HepG2 (cell line): ENCODE measurements around the gene SEMA4B. TPM values are rescaled to one million over a fixed set of nuclear protein-coding genes. Genes with fewer than 3 reads are reported as not detected.

Source experiments
- MBNL3 ChIP-seq: fragments of 250-450 bp; sonication (Bioruptor Pico); conservative IDR thresholded peaks from 2 replicates; pipeline ENCODE4 v1.8.0; 2022; ENCODE audit warnings: mild to moderate bottlenecking, inconsistent platforms
- RFXANK ChIP-seq: IDR thresholded peaks from 2 replicates; pipeline ENCODE4 v1.6.1; 2016
- RNF2 ChIP-seq: fragments of 450-650 bp; conservative IDR thresholded peaks from 2 replicates; pipeline ENCODE4 v1.6.1; 2016; ENCODE audit warnings: low read depth
- SETDB1 ChIP-seq: sonication (generic); formaldehyde crosslinking; IDR thresholded peaks from 2 replicates; pipeline ENCODE4 v1.5.1; 2020; ENCODE audit warnings: missing genetic modification reagents, mild to moderate bottlenecking, borderline replicate concordance
- STAT5B ChIP-seq: sonication (generic); formaldehyde crosslinking; IDR thresholded peaks from 2 replicates; pipeline ENCODE4 v1.4.0; 2020; ENCODE audit warnings: missing genetic modification reagents
- TCF7L2 ChIP-seq: IDR thresholded peaks from 2 replicates; pipeline ENCODE4 v1.6.1; 2011; ENCODE audit warnings: mild to moderate bottlenecking, low read depth, low read length, moderate library complexity
- ZNF333 ChIP-seq: sonication (generic); formaldehyde crosslinking; IDR thresholded peaks from 2 replicates; pipeline ENCODE4 v1.4.0; 2020; ENCODE audit warnings: mild to moderate bottlenecking, missing genetic modification reagents, borderline replicate concordance
- ZNF7 ChIP-seq: IDR thresholded peaks from 2 replicates; pipeline ENCODE4 v1.6.1; 2016; ENCODE audit warnings: missing biosample characterization, missing genetic modification reagents
- ZNF713 ChIP-seq: sonication (generic); formaldehyde crosslinking; IDR thresholded peaks from 2 replicates; pipeline ENCODE4 v1.4.0; 2020; ENCODE audit warnings: mild to moderate bottlenecking, missing genetic modification reagents
- polyA plus RNA-seq, 8 experiments: library from polyadenylated mRNA; depleted of rRNA in 3 of 8; stranded (reverse) in 7 of 8; unstranded in 1 of 8; fragments of >200 nt; fragmentation: Illumina TruSeq in 4 of 8; extraction: Trizol in 4 of 8; gene quantifications; 2 replicates each; pipeline versions ENCODE4 v1.2.1 to v1.2.3, GENCODE V29; 2011 to 2016; ENCODE audit warnings: low read depth in 4 of 8, missing spikeins in 1 of 8, mixed read lengths in 1 of 8; ENCODE audit not compliant: insufficient read depth in 1 of 8
- total RNA-seq, 5 experiments: library from RNA; depleted of rRNA; stranded (reverse); fragments of >200 nt; fragmentation: Illumina TruSeq; extraction: Trizol; gene quantifications; 2 replicates each; pipeline ENCODE4 v1.2.3, GENCODE V29; 2016; ENCODE audit warnings: low read depth in 1 of 5
- TF ChIP-seq, protein P1 (sequence below): sonication (generic); formaldehyde crosslinking; IDR thresholded peaks from 2 replicates; pipeline ENCODE4 v1.4.0; 2020; ENCODE audit warnings: missing genetic modification reagents
- TF ChIP-seq, protein P2 (sequence below): fragments of 450-650 bp; IDR thresholded peaks from 2 replicates; pipeline ENCODE4 v1.6.1; 2017
- TF ChIP-seq, protein P3 (sequence below): IDR thresholded peaks from 2 replicates; pipeline ENCODE4 v1.6.1; 2016; ENCODE audit warnings: low read depth
- TF ChIP-seq, protein P4 (sequence below): sonication (generic); formaldehyde crosslinking; IDR thresholded peaks from 2 replicates; pipeline ENCODE4 v1.4.0; 2020; ENCODE audit warnings: mild to moderate bottlenecking, low read depth, missing genetic modification reagents
- TF ChIP-seq, protein P5 (sequence below): sonication (generic); formaldehyde crosslinking; IDR thresholded peaks from 2 replicates; pipeline ENCODE4 v1.4.0; 2020; ENCODE audit warnings: missing genetic modification reagents, mild to moderate bottlenecking, borderline replicate concordance
- TF ChIP-seq, protein P6 (sequence below): sonication (generic); formaldehyde crosslinking; IDR thresholded peaks from 2 replicates; pipeline ENCODE4 v1.4.0; 2020; ENCODE audit warnings: missing genetic modification reagents, borderline replicate concordance
- TF ChIP-seq, protein P7 (sequence below): sonication (generic); formaldehyde crosslinking; IDR thresholded peaks from 2 replicates; pipeline ENCODE4 v1.5.0; 2020; ENCODE audit warnings: mild to moderate bottlenecking, low read depth, missing genetic modification reagents, borderline replicate concordance

The SEMA4B gene
- total and polyA plus RNA-seq, 2 of the 13 experiments (the other 11 are each of a cell fraction or from before 2014, with no cell fraction given) = 2.1 to 17.0 TPM

DNA sequence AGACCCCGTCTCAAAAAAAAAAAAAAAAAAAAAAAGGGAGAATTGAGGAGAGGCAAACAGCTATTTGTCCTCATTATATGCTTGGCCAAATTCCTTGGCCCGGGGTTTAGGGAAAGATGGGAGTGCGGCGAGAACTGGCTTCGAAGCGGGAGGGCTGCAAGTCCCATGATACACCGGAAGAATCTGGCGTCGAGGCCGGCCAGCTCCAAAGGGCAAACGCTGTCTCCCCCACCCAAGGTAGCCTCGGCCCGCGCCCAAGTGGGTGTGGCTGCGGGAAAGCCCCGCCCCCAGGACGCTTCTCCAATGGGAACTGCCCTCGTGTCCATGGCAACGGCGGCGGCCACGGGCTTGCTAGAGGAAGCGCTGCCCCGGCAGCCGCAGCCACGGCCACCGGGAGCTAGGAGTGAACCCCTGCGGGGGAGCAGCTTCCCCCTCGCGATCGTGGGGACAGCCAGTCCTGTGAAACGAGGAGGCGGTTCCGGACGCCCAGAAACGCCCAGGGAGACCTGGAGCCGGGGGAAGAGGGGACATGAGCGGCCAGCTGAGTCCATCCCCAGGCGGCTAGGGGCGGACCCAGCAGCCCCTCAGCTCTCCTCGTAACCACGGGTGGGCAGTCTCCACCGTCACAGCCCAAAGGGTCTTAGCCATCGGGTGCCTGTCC lies 48.2 kb downstream of the SEMA4B start, which contains the start of gene TTLL13 (continued):
- TF ChIP-seq, protein P1, sequence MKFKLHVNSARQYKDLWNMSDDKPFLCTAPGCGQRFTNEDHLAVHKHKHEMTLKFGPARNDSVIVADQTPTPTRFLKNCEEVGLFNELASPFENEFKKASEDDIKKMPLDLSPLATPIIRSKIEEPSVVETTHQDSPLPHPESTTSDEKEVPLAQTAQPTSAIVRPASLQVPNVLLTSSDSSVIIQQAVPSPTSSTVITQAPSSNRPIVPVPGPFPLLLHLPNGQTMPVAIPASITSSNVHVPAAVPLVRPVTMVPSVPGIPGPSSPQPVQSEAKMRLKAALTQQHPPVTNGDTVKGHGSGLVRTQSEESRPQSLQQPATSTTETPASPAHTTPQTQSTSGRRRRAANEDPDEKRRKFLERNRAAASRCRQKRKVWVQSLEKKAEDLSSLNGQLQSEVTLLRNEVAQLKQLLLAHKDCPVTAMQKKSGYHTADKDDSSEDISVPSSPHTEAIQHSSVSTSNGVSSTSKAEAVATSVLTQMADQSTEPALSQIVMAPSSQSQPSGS = 0 out of 2 replicates have a peak, but pooled peaks have one; percentile 14
- TF ChIP-seq SETDB1 (CRISPR knock-in tag) = no peak
- TF ChIP-seq, protein P2, sequence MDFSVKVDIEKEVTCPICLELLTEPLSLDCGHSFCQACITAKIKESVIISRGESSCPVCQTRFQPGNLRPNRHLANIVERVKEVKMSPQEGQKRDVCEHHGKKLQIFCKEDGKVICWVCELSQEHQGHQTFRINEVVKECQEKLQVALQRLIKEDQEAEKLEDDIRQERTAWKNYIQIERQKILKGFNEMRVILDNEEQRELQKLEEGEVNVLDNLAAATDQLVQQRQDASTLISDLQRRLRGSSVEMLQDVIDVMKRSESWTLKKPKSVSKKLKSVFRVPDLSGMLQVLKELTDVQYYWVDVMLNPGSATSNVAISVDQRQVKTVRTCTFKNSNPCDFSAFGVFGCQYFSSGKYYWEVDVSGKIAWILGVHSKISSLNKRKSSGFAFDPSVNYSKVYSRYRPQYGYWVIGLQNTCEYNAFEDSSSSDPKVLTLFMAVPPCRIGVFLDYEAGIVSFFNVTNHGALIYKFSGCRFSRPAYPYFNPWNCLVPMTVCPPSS = no peak
- peak; percentile 26; the same call in 1 of the 2 replicates for TF ChIP-seq RFXANK (CRISPR knock-in tag)
- no peak for TF ChIP-seq TCF7L2
- TF ChIP-seq, protein P3, sequence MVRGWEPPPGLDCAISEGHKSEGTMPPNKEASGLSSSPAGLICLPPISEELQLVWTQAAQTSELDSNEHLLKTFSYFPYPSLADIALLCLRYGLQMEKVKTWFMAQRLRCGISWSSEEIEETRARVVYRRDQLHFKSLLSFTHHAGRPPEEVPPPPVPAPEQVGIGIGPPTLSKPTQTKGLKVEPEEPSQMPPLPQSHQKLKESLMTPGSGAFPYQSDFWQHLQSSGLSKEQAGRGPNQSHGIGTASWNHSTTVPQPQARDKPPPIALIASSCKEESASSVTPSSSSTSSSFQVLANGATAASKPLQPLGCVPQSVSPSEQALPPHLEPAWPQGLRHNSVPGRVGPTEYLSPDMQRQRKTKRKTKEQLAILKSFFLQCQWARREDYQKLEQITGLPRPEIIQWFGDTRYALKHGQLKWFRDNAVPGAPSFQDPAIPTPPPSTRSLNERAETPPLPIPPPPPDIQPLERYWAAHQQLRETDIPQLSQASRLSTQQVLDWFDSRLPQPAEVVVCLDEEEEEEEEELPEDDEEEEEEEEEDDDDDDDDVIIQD (CRISPR knock-in tag) = no peak
- TF ChIP-seq ZNF7 (CRISPR knock-in tag) = no peak
- no peak for TF ChIP-seq MBNL3 (CRISPR knock-in tag)
- no peak for TF ChIP-seq STAT5B (CRISPR knock-in tag)
- 0 out of 2 replicates have a peak, but pooled peaks have one; percentile 81 for TF ChIP-seq ZNF713 (CRISPR knock-in tag)
- TF ChIP-seq, protein P4, sequence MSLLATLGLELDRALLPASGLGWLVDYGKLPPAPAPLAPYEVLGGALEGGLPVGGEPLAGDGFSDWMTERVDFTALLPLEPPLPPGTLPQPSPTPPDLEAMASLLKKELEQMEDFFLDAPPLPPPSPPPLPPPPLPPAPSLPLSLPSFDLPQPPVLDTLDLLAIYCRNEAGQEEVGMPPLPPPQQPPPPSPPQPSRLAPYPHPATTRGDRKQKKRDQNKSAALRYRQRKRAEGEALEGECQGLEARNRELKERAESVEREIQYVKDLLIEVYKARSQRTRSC (CRISPR knock-in tag) = no peak
- TF ChIP-seq, protein P5, sequence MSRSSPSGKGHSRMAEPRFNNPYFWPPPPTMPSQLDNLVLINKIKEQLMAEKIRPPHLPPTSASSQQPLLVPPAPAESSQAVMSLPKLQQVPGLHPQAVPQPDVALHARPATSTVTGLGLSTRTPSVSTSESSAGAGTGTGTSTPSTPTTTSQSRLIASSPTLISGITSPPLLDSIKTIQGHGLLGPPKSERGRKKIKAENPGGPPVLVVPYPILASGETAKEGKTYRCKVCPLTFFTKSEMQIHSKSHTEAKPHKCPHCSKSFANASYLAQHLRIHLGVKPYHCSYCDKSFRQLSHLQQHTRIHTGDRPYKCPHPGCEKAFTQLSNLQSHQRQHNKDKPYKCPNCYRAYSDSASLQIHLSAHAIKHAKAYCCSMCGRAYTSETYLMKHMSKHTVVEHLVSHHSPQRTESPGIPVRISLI (CRISPR knock-in tag) = 0 out of 2 replicates have a peak, but pooled peaks have one; percentile 57
- TF ChIP-seq, protein P6, sequence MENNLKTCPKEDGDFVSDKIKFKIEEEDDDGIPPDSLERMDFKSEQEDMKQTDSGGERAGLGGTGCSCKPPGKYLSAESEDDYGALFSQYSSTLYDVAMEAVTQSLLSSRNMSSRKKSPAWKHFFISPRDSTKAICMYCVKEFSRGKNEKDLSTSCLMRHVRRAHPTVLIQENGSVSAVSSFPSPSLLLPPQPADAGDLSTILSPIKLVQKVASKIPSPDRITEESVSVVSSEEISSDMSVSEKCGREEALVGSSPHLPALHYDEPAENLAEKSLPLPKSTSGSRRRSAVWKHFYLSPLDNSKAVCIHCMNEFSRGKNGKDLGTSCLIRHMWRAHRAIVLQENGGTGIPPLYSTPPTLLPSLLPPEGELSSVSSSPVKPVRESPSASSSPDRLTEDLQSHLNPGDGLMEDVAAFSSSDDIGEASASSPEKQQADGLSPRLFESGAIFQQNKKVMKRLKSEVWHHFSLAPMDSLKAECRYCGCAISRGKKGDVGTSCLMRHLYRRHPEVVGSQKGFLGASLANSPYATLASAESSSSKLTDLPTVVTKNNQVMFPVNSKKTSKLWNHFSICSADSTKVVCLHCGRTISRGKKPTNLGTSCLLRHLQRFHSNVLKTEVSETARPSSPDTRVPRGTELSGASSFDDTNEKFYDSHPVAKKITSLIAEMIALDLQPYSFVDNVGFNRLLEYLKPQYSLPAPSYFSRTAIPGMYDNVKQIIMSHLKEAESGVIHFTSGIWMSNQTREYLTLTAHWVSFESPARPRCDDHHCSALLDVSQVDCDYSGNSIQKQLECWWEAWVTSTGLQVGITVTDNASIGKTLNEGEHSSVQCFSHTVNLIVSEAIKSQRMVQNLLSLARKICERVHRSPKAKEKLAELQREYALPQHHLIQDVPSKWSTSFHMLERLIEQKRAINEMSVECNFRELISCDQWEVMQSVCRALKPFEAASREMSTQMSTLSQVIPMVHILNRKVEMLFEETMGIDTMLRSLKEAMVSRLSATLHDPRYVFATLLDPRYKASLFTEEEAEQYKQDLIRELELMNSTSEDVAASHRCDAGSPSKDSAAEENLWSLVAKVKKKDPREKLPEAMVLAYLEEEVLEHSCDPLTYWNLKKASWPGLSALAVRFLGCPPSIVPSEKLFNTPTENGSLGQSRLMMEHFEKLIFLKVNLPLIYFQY (CRISPR knock-in tag) = no peak
- TF ChIP-seq RNF2 = 0 out of 2 replicates have a peak, but pooled peaks have one; percentile 46
- TF ChIP-seq ZNF333 (CRISPR knock-in tag) = peak; percentile 66; the same call in 1 of the 2 replicates
- TF ChIP-seq, protein P7, sequence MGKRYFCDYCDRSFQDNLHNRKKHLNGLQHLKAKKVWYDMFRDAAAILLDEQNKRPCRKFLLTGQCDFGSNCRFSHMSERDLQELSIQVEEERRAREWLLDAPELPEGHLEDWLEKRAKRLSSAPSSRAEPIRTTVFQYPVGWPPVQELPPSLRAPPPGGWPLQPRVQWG (CRISPR knock-in tag) = no peak
